ENCODE measurements around the gene DNAJC15. TPM values are rescaled to one million over a fixed set of nuclear protein-coding genes. Genes with fewer than 3 reads are reported as not detected.

Gene DNAJC15
- total RNA-seq, 1 donor from 2014 or later = 17.0 TPM

- Histone ChIP-seq H3K9me3 (no peaks in the 10 kb centered on the region), H3K36me3 (no peaks in the 10 kb centered on the region), H3K27ac (no peak overlapping the region), H3K4me3 (no peak overlapping the region), H3K27me3 (ENCODE audit: low read depth) (peaks cover 1% of the 10 kb centered on the region), H3K4me1 (no peaks in the 10 kb centered on the region)
- DNase-seq (no peak), ATAC-seq (no peak)
- TF ChIP-seq, protein P1, sequence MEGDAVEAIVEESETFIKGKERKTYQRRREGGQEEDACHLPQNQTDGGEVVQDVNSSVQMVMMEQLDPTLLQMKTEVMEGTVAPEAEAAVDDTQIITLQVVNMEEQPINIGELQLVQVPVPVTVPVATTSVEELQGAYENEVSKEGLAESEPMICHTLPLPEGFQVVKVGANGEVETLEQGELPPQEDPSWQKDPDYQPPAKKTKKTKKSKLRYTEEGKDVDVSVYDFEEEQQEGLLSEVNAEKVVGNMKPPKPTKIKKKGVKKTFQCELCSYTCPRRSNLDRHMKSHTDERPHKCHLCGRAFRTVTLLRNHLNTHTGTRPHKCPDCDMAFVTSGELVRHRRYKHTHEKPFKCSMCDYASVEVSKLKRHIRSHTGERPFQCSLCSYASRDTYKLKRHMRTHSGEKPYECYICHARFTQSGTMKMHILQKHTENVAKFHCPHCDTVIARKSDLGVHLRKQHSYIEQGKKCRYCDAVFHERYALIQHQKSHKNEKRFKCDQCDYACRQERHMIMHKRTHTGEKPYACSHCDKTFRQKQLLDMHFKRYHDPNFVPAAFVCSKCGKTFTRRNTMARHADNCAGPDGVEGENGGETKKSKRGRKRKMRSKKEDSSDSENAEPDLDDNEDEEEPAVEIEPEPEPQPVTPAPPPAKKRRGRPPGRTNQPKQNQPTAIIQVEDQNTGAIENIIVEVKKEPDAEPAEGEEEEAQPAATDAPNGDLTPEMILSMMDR (IDR thresholded peaks at IDR 0.05) = no peak
- intact Hi-C loops (cut with DNase I) = no loop called here
These were observed 100.5 kb downstream of the DNAJC15 start for GRCh38 chr13:43123856-43124255.

- H3K9me3 ChIP-seq = no peaks in the 10 kb centered on the region
- ATAC-seq (no peak), DNase-seq (no peak)
- H3K36me3 ChIP-seq = no peaks in the 10 kb centered on the region
- H3K27ac ChIP-seq = no peak overlapping the region
- H3K4me1 ChIP-seq = no peaks in the 10 kb centered on the region
- TF ChIP-seq, protein P1 (IDR thresholded peaks at IDR 0.05) = no peak
- H3K27me3 ChIP-seq (ENCODE audit: low read depth) = peaks cover 4% of the 10 kb centered on the region
- no peak overlapping the region for H3K4me3 ChIP-seq
- intact Hi-C loops (cut with DNase I) = no loop called here
These were observed 101.1 kb downstream of the DNAJC15 start for GRCh38 chr13:43124490-43124889.

- peaks cover 4% of the 10 kb centered on the region for H3K27me3 ChIP-seq (ENCODE audit: low read depth)
- H3K4me3 ChIP-seq = no peak overlapping the region
- H3K36me3 ChIP-seq = no peaks in the 10 kb centered on the region
- intact Hi-C loops (cut with DNase I) = no loop called here
- TF ChIP-seq, protein P1 (IDR thresholded peaks at IDR 0.05) = no peak
- no peaks in the 10 kb centered on the region for H3K4me1 ChIP-seq
- H3K27ac ChIP-seq = no peak overlapping the region
- ATAC-seq = no peak
- no peak for DNase-seq
- H3K9me3 ChIP-seq = no peaks in the 10 kb centered on the region
These were observed 103.0 kb downstream of the DNAJC15 start for GRCh38 chr13:43126420-43126819.

DNA sequence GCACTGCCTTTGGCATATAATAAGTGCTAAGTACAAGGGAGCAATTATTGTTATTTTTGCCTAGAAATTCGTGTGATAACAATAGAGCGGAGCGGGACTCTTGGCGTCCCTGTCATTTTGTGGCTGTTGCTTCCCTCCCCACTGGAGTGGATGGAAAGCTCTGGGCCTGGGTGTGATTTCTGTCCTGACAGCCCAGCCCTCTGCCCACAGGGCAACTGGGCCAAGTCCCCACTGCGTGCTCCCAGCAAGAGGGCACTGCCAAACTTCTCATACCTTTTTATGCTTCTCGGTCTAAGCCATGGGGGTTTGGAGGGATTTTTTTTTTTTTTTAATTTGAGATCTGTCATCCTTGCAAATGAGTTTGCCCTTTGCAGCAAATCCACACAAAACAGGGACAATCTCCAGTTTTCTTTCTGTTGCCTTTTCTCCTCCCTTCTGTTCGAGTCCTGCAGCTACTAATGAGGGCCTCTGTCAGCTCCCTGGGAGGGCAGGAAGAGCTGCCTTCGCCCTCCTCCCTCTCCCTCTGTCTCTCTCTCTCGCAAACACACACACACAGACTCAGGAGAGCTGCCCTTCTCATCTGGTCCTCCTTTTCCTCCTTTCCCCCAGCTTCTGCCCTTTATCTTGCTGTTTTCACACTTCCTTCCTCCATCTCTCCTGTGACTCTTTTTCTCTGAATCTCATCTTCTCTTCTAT is 103.9 kb downstream of the DNAJC15 start:
- intact Hi-C loops (cut with DNase I) = no loop called here
- DNase-seq (no peak), ATAC-seq (no peak)
- no peaks in the 10 kb centered on the region for H3K9me3 ChIP-seq
- H3K27me3 ChIP-seq (ENCODE audit: low read depth) = peaks cover 4% of the 10 kb centered on the region
- H3K36me3 ChIP-seq = no peaks in the 10 kb centered on the region
- no peak overlapping the region for H3K4me3 ChIP-seq
- H3K4me1 ChIP-seq = no peaks in the 10 kb centered on the region
- H3K27ac ChIP-seq = no peak overlapping the region
- TF ChIP-seq, protein P1 (IDR thresholded peaks at IDR 0.05) = no peak

DNA sequence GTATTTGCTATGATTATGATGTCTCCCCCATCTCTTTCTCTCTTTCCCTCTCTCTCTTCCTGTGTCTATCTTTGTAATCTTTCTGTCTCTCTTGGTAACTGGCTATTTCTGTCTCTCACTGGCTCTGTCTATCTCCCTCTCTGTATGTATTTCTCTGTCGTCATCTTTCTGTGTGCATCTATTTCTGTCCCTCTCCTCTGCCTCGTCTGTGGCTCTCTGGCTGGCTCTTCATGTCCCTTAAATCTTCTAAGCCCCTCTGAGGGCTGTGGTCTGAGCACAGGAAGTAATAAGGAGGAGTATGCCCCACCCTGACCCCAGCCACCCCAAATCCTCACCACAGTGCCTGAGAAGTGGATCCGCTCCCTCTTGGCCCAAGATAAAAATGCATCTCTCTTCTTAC is 104.4 kb downstream of the DNAJC15 start:
- Histone ChIP-seq H3K36me3 (no peaks in the 10 kb centered on the region), H3K9me3 (no peaks in the 10 kb centered on the region), H3K4me1 (no peaks in the 10 kb centered on the region), H3K27me3 (ENCODE audit: low read depth) (peaks cover 4% of the 10 kb centered on the region), H3K27ac (no peak overlapping the region), H3K4me3 (no peak overlapping the region)
- intact Hi-C loops (cut with DNase I) = no loop called here
- TF ChIP-seq, protein P1 (IDR thresholded peaks at IDR 0.05) = no peak
- DNase-seq (no peak), ATAC-seq (no peak)
